Endothelial cell of umbilical vein (primary cell): ENCODE measurements around the gene PPIE. TPM values are rescaled to one million over a fixed set of nuclear protein-coding genes. Genes with fewer than 3 reads are reported as not detected.

Experiments
- BruUV-seq: library from RNA; stranded (reverse); fragments of 400-500 nt; replicated peaks from 2 replicates; lab custom pipeline; 2021; lab: Mats Ljungman, UMichigan
- CTCF ChIA-PET: fragments of 300-600, 350-600 bp; sonication (Branson Sonifier 250); formaldehyde crosslinking; loops from one replicate; lab custom pipeline; 2021; ENCODE audit warnings: antibody characterized with exemption, inconsistent platforms; lab: Charles Lee
- POLR2A ChIA-PET: fragments of 300-600, 350-600 bp; sonication (Branson Sonifier 250); formaldehyde crosslinking; loops from one replicate; lab custom pipeline; 2021; ENCODE audit warnings: antibody characterized with exemption, inconsistent platforms; lab: Charles Lee
- DNase-seq: peaks from one replicate; pipeline ENCODE4 v3.0.0-alpha.2; 2011; ENCODE audit warnings: low read depth, low spot score
- FAIRE-seq: peaks from 2 replicates; lab custom pipeline; 2011; peaks lifted over from hg19 to GRCh38; lab: Jason Lieb, UNC
- H2AFZ ChIP-seq: 2 replicates; pipeline ENCODE4 v1.6.0; 2012; ENCODE audit warnings: low read depth, low read length, control low read depth, inconsistent platforms
- H3K27ac ChIP-seq: 2 replicates; pipeline ENCODE4 v1.5.1; 2011; ENCODE audit warnings: low read depth, mild to moderate bottlenecking, control low read depth, low read length, moderate library complexity; ENCODE audit not compliant: insufficient read depth
- H3K27me3 ChIP-seq, 2 experiments: 2 replicates each; pipeline versions ENCODE4 v1.6.0 to v1.6.1; 2011; ENCODE audit warnings: low read length in 2 of 2, mixed read lengths in 1 of 2; ENCODE audit not compliant: control insufficient read depth in 2 of 2, insufficient read depth in 2 of 2
- H3K36me3 ChIP-seq, 2 experiments: 2 replicates in 1 of 2; 3 replicates in 1 of 2; pipeline ENCODE4 v1.5.1; 2011; ENCODE audit warnings: low read length in 2 of 2, mild to moderate bottlenecking in 1 of 2, moderate library complexity in 1 of 2; ENCODE audit not compliant: control insufficient read depth in 2 of 2, insufficient read depth in 2 of 2; ENCODE audit errors: extremely low read depth in 1 of 2
- H3K4me1 ChIP-seq: 3 replicates; pipeline ENCODE4 v1.5.1; 2011; ENCODE audit warnings: mild to moderate bottlenecking, low read length; ENCODE audit not compliant: control insufficient read depth, insufficient read depth; ENCODE audit errors: extremely low read depth
- H3K4me2 ChIP-seq: 2 replicates; pipeline ENCODE4 v1.6.1; 2011; ENCODE audit warnings: low read length, control low read depth, mixed read lengths; ENCODE audit not compliant: insufficient read depth
- H3K4me3 ChIP-seq, 3 experiments: fragments of 200-600 bp in 1 of 3; sonication (generic), shearing (Covaris generic) in 1 of 3; replicated peaks in 1 of 3; 2 replicates each; pipeline ENCODE4 v1.5.1; 2011 to 2016; ENCODE audit warnings: control low read depth in 3 of 3, low read length in 3 of 3, mild to moderate bottlenecking in 2 of 3, inconsistent platforms in 1 of 3, low read depth in 1 of 3, moderate library complexity in 1 of 3; ENCODE audit not compliant: insufficient read depth in 1 of 3
- H3K79me2 ChIP-seq: 2 replicates; pipeline ENCODE4 v1.6.0; 2012; ENCODE audit warnings: low read length, inconsistent platforms; ENCODE audit not compliant: control insufficient read depth, insufficient read depth
- H3K9ac ChIP-seq: replicated peaks from 2 replicates; pipeline ENCODE3; 2011; ENCODE audit warnings: low read length, control low read depth; ENCODE audit not compliant: insufficient read depth; ENCODE audit errors: extremely low read depth
- H3K9me1 ChIP-seq: replicated peaks from 3 replicates; pipeline ENCODE4 v1.6.0; 2011; ENCODE audit warnings: mild to moderate bottlenecking, low read length; ENCODE audit not compliant: control insufficient read depth, insufficient read depth; ENCODE audit errors: extremely low read depth
- H3K9me3 ChIP-seq: replicated peaks from 2 replicates; pipeline ENCODE4 v1.5.1; 2012; ENCODE audit warnings: low read length, inconsistent platforms; ENCODE audit not compliant: control insufficient read depth, insufficient read depth
- H4K20me1 ChIP-seq: replicated peaks from 2 replicates; pipeline ENCODE3; 2011; ENCODE audit warnings: mild to moderate bottlenecking, low read length; ENCODE audit not compliant: control insufficient read depth, insufficient read depth; ENCODE audit errors: extremely low read depth
- CTCF ChIP-seq, 2 donors: IDR thresholded peaks; 1 replicate in 1 of 2; 2 replicates in 1 of 2; pipeline ENCODE4 v1.5.1; 2011; ENCODE audit warnings: low read length in 2 of 2, mild to moderate bottlenecking in 2 of 2, moderate library complexity in 2 of 2, control low read depth in 1 of 2, inconsistent platforms in 1 of 2, low read depth in 1 of 2; ENCODE audit not compliant: insufficient read depth in 1 of 2; ENCODE audit errors: extremely low read depth in 1 of 2
- EZH2 ChIP-seq: IDR thresholded peaks from 2 replicates; pipeline ENCODE4 v1.6.1; 2012; ENCODE audit warnings: borderline replicate concordance, low read depth, mild to moderate bottlenecking, moderate library complexity, low read length, inconsistent platforms; ENCODE audit not compliant: severe bottlenecking
- FOS ChIP-seq: IDR thresholded peaks from 2 replicates; pipeline ENCODE4 v1.6.1; 2011; ENCODE audit warnings: mild to moderate bottlenecking, low read length, moderate library complexity, borderline replicate concordance; ENCODE audit not compliant: insufficient read depth
- GATA2 ChIP-seq: IDR thresholded peaks from 2 replicates; pipeline ENCODE4 v1.7.0; 2011; ENCODE audit warnings: low read depth, mild to moderate bottlenecking, moderate library complexity, mixed read lengths, low read length; ENCODE audit not compliant: insufficient read length, insufficient read depth
- JUN ChIP-seq: IDR thresholded peaks from 2 replicates; pipeline ENCODE4 v1.6.1; 2011; ENCODE audit warnings: borderline replicate concordance, low read depth; ENCODE audit not compliant: insufficient read length, insufficient read depth
- MAX ChIP-seq: IDR thresholded peaks from 2 replicates; pipeline ENCODE4 v1.6.1; 2011; ENCODE audit not compliant: insufficient read depth, insufficient read length
- MYC ChIP-seq: IDR thresholded peaks from one replicate; pipeline ENCODE4 v1.6.1; 2011; ENCODE audit warnings: mild to moderate bottlenecking, low read depth, low read length
- POLR2A ChIP-seq: IDR thresholded peaks from 2 replicates; pipeline ENCODE4 v1.6.1; 2012; ENCODE audit warnings: low read depth, mild to moderate bottlenecking, control low read depth, low read length
- POLR2AphosphoS5 ChIP-seq: IDR thresholded peaks from 2 replicates; pipeline ENCODE4 v1.6.1; 2012; ENCODE audit warnings: low read depth, mild to moderate bottlenecking, control low read depth, low read length, moderate library complexity; ENCODE audit not compliant: insufficient read depth
- dilution Hi-C: fragments of 300-500 bp; cut with MboI; formaldehyde crosslinking; loops from one replicate; pipeline ENCODE4 v1.15.0; 2019; ENCODE audit warnings: low sequenced_read_pairs; ENCODE audit not compliant: extremely low pct_ligation_motif_present
- intact Hi-C: fragments of 100-400 bp; cut with micrococcal nuclease; formaldehyde crosslinking; loops from one replicate; pipeline ENCODE4 v1.10.0; 2022
- polyA plus RNA-seq, 4 experiments: library from polyadenylated mRNA; depleted of rRNA in 3 of 4; stranded (reverse) in 3 of 4; unstranded in 1 of 4; fragments of >200 nt; gene quantifications; 2 replicates each; pipeline versions ENCODE4 v1.2.1 to v1.2.3, GENCODE V29; 2011 to 2012; ENCODE audit warnings: missing spikeins in 1 of 4
- total RNA-seq: library from RNA; stranded (reverse); gene quantifications from 2 replicates; pipeline ENCODE4 v1.2.3, GENCODE V29; 2021

PPIE gene
- total and polyA plus RNA-seq, 2 donors (not counting 3 experiments of a cell fraction or from before 2014, with no cell fraction given) = 44.4 to 74.9 TPM

GRCh38 chr1:39707506-39707905, 31.2 kb upstream of the PPIE start:
- TF ChIP-seq FOS = no peak
- no peak for TF ChIP-seq EZH2
- no peak for TF ChIP-seq JUN
- no peak for TF ChIP-seq GATA2
- TF ChIP-seq CTCF (IDR thresholded peaks at IDR 0.05; ENCODE audit: extremely low read depth in 1 of 2, insufficient read depth in 1 of 2, low read depth in 1 of 2, low read length in 2 of 2) = no peak
- no peak for TF ChIP-seq MAX
- no peak for TF ChIP-seq POLR2A
- no peak for TF ChIP-seq MYC
- no peak for TF ChIP-seq POLR2AphosphoS5
- no peak overlapping the region for H3K27ac ChIP-seq
- no peaks in the 10 kb centered on the region for H3K79me2 ChIP-seq
- intact Hi-C loops (no loop called here), dilution Hi-C loops (no loop called here)
- DNase-seq = no peak
- BruUV-seq = no TSS peak
- peaks cover 21 to 25% of the 10 kb centered on the region in 2 experiments for H3K27me3 ChIP-seq
- H3K9me3 ChIP-seq = no peaks in the 10 kb centered on the region
- ChIA-PET CTCF (no interaction called here), POLR2A (no interaction called here)
- no peak overlapping the region for H3K4me3 ChIP-seq
- no peak for FAIRE-seq
- no peaks in the 10 kb centered on the region for H3K9me1 ChIP-seq
- H2AFZ ChIP-seq = no peak overlapping the region
- H3K4me1 ChIP-seq = no peaks in the 10 kb centered on the region
- H3K4me2 ChIP-seq = no peak overlapping the region
- H3K9ac ChIP-seq = no peak overlapping the region
- H4K20me1 ChIP-seq = no peaks in the 10 kb centered on the region
- no peaks in the 10 kb centered on the region for H3K36me3 ChIP-seq
